Ishikawa (cell line): Measurements from ENCODE around the gene GPX3.

ENCODE experiments used
- CEBPB ChIP-seq: IDR thresholded peaks from 2 replicates; pipeline ENCODE4 v1.6.1; 2012
- CREB1 ChIP-seq: IDR thresholded peaks from 2 replicates; pipeline ENCODE4 v1.6.1; 2012; ENCODE audit warnings: low read depth
- EGR1 ChIP-seq: IDR thresholded peaks from 2 replicates; pipeline ENCODE4 v1.6.1; 2012
- EP300 ChIP-seq: IDR thresholded peaks from 2 replicates; pipeline ENCODE4 v1.6.1; 2012; ENCODE audit warnings: borderline replicate concordance
- FOXM1 ChIP-seq: IDR thresholded peaks from 2 replicates; pipeline ENCODE4 v1.6.1; 2012; ENCODE audit warnings: low read depth, borderline replicate concordance
- NFIC ChIP-seq: IDR thresholded peaks from 2 replicates; pipeline ENCODE4 v1.6.1; 2012
- RAD21 ChIP-seq: IDR thresholded peaks from 2 replicates; pipeline ENCODE4 v1.6.1; 2012; ENCODE audit warnings: low read depth
- REST ChIP-seq: IDR thresholded peaks from 2 replicates; pipeline ENCODE4 v1.6.1; 2012; ENCODE audit warnings: low read depth, mild to moderate bottlenecking
- TAF1 ChIP-seq: IDR thresholded peaks from 2 replicates; pipeline ENCODE4 v1.6.1; 2012; ENCODE audit warnings: low read depth, mild to moderate bottlenecking
- TCF12 ChIP-seq: IDR thresholded peaks from 2 replicates; pipeline ENCODE4 v1.6.1; 2012; ENCODE audit warnings: low read depth
- TEAD4 ChIP-seq: IDR thresholded peaks from 2 replicates; pipeline ENCODE4 v1.6.1; 2012
- YY1 ChIP-seq: IDR thresholded peaks from 2 replicates; pipeline ENCODE4 v1.6.1; 2012; ENCODE audit warnings: low read depth
- ZBTB7A ChIP-seq: IDR thresholded peaks from 2 replicates; pipeline ENCODE4 v1.6.1; 2012; ENCODE audit warnings: low read depth
- TF ChIP-seq, protein P1 (sequence below): IDR thresholded peaks from 2 replicates; pipeline ENCODE4 v1.6.1; 2012
- TF ChIP-seq, protein P2 (sequence below): IDR thresholded peaks from 2 replicates; pipeline ENCODE4 v1.6.1; 2012

GPX3 gene

DNA sequence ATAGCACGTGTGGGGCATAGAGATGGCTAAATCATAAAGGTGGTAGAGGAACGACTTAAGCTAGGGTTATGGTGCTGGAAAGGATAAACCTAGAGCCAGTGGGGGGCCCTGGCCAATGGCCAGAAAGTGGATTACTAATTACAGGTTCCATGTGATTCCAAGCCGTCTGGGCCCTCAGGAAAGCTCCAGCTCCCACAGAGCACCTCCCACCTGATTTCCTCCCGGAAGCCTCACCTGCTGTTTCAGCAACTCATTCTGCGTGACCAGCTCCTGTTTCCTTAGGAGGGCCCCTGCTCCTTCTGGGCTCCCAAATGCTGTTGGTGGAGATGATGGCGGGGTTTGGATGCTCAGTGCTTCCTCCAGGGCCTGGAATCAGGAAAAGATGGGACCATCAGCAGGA lies 16.2 kb downstream of the GPX3 start:
- TF ChIP-seq CREB1 (no peak), TCF12 (peak; percentile 88), YY1 (no peak), EGR1 (no peak), ZBTB7A (no peak), CEBPB (0 out of 2 replicates have a peak, but pooled peaks have one; percentile 15), TAF1 (no peak), REST (no peak), EP300 (peak; percentile 77), FOXM1 (peak; percentile 50; the same call in 1 of the 2 replicates), NFIC (peak; percentile 97), RAD21 (0 out of 2 replicates have a peak, but pooled peaks have one; percentile 4), TEAD4 (peak; percentile 67)
- TF ChIP-seq, protein P1, sequence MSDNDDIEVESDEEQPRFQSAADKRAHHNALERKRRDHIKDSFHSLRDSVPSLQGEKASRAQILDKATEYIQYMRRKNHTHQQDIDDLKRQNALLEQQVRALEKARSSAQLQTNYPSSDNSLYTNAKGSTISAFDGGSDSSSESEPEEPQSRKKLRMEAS, result no peak
- TF ChIP-seq, protein P2, sequence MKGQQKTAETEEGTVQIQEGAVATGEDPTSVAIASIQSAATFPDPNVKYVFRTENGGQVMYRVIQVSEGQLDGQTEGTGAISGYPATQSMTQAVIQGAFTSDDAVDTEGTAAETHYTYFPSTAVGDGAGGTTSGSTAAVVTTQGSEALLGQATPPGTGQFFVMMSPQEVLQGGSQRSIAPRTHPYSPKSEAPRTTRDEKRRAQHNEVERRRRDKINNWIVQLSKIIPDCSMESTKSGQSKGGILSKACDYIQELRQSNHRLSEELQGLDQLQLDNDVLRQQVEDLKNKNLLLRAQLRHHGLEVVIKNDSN, result peak; percentile 28; the same call in 1 of the 2 replicates

DNA sequence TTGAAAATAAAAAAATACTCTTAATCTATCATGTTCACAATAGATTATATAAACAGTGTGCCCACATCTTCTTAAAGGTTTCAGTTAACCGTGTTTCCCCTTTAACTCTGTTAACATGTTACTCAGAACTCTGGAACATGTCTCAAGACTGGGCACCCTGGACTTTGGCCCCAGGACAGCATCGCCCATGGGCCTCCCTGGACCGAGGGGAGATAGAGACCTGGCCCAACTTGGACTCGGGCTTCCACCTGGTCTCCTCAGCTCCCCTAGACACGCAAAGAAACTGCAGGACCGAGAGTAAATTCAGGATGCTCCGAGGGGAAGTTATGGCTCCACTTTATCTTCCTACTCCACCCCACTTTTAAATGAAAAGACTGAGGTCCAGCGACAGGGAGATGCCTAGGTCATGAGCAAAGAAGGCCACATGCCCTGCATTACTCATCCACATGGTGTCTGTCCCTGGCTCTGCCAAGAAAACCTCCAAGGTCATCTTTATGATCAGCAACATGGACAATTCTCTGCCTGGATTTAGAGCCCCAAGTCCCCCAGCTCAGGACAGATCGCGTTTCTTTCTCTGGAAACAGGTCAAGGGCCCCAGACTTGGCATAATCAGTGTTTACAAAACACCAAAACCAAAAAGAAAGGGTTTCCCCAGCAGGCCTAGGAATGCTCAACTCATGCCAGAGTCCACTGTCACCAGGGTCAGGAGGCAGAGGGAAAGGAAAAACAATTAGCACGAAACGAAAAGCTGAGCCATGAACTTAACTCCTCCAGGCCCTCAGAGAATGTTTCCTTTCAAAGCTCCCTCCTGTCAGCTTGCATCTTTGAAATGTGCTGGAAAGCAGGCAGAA lies 17.4 kb downstream of the GPX3 start:
- TF ChIP-seq EGR1, result no peak
- no peak for TF ChIP-seq RAD21
- TF ChIP-seq ZBTB7A, result no peak
- TF ChIP-seq FOXM1, result no peak
- TF ChIP-seq YY1, result no peak
- no peak for TF ChIP-seq REST
- no peak for TF ChIP-seq TAF1
- no peak for TF ChIP-seq EP300
- TF ChIP-seq, protein P2, result no peak
- TF ChIP-seq, protein P1, result no peak
- TF ChIP-seq NFIC, result no peak
- no peak for TF ChIP-seq CEBPB
- no peak for TF ChIP-seq TCF12

GRCh38 chr5:151038412-151038745 lies 18.0 kb downstream of the GPX3 start:
- TF ChIP-seq TAF1 (no peak), CREB1 (no peak), REST (no peak), FOXM1 (no peak), CEBPB (no peak), RAD21 (no peak), TCF12 (no peak), EGR1 (no peak), ZBTB7A (no peak), YY1 (no peak), EP300 (no peak), NFIC (no peak), TEAD4 (no peak)
- TF ChIP-seq, protein P1, result no peak
- TF ChIP-seq, protein P2, result no peak
